Stimulated activated CD8-positive, alpha-beta memory T cell treated with anti-CD3 and anti-CD28 coated beads, Interleukin-12 subunit alpha, Interleukin-12 subunit beta, amount 100 ng/mL, for 4 hours (primary cell): ENCODE measurements around the gene PHAF1.

ENCODE experiments used
- DNase-seq: peaks from one replicate; pipeline ENCODE4 v3.0.0-alpha.2; 2020; ENCODE audit warnings: low read depth

The PHAF1 gene

GRCh38 chr16:67109407-67110135, at the start of gene PHAF1:
Gene PHAF1 (plus strand): TSS chr16:67109941. CDS start chr16:67110176, 235 bp downstream.
- peak; percentile 95 for DNase-seq

GRCh38 chr16:67063008-67063407, 46.7 kb upstream of the PHAF1 start:
- no peak for DNase-seq

- no peak for DNase-seq
These were observed 41.5 kb upstream of the PHAF1 start for GRCh38 chr16:67068212-67068753.

GRCh38 chr16:67071476-67072048, 38.2 kb upstream of the PHAF1 start:
- no peak for DNase-seq

GRCh38 chr16:67075331-67075730, 34.4 kb upstream of the PHAF1 start:
- no peak for DNase-seq

GRCh38 chr16:67077871-67078270, 31.9 kb upstream of the PHAF1 start:
- no peak for DNase-seq

- DNase-seq = no peak
These were observed 27.6 kb upstream of the PHAF1 start for GRCh38 chr16:67082100-67082499.

GRCh38 chr16:67082891-67083290, 26.9 kb upstream of the PHAF1 start:
- no peak for DNase-seq

- DNase-seq = no peak
These were observed 25.3 kb upstream of the PHAF1 start for GRCh38 chr16:67084345-67085028.

- DNase-seq = no peak
These were observed 22.9 kb upstream of the PHAF1 start for GRCh38 chr16:67086822-67087221.

GRCh38 chr16:67087291-67087690, 22.4 kb upstream of the PHAF1 start:
- DNase-seq = no peak

GRCh38 chr16:67087803-67088202, 21.9 kb upstream of the PHAF1 start:
- no peak for DNase-seq

GRCh38 chr16:67088551-67088950, 21.2 kb upstream of the PHAF1 start:
- no peak for DNase-seq

- no peak for DNase-seq
These were observed 20.6 kb upstream of the PHAF1 start for GRCh38 chr16:67089101-67089500.

GRCh38 chr16:67091906-67092566, 17.7 kb upstream of the PHAF1 start:
- no peak for DNase-seq

- DNase-seq = no peak
These were observed 16.5 kb upstream of the PHAF1 start for GRCh38 chr16:67093098-67093726.

GRCh38 chr16:67098599-67098998, 11.1 kb upstream of the PHAF1 start:
- DNase-seq = no peak

- no peak for DNase-seq
These were observed 9.0 kb upstream of the PHAF1 start for GRCh38 chr16:67100569-67101310.

GRCh38 chr16:67101311-67102082, 8.2 kb upstream of the PHAF1 start:
- DNase-seq = no peak

GRCh38 chr16:67104061-67104460, 5.7 kb upstream of the PHAF1 start:
- DNase-seq = no peak

GRCh38 chr16:67104845-67105244, 4.9 kb upstream of the PHAF1 start:
- DNase-seq = no peak
